ENCODE data around the gene SIX3.

GRCh38 chr2:44962176-44962695, 20.7 kb downstream of the SIX3 start:
- TF ChIP-seq POLR2A (IDR thresholded peaks at IDR 0.05; ENCODE audit: low read depth, low read length) (no peak), MYC (IDR thresholded peaks at IDR 0.05; ENCODE audit: low read depth, low read length) (no peak), CTCF (IDR thresholded peaks at IDR 0.05; ENCODE audit: extremely low read depth in 1 of 2, insufficient read depth in 1 of 2, low read depth in 1 of 2, low read length in 2 of 2) (no peak), EZH2 (IDR thresholded peaks at IDR 0.05; ENCODE audit: borderline replicate concordance, low read depth, low read length, severe bottlenecking) (no peak), JUN (IDR thresholded peaks at IDR 0.05; ENCODE audit: borderline replicate concordance, insufficient read depth, insufficient read length, low read depth) (no peak), POLR2AphosphoS5 (IDR thresholded peaks at IDR 0.05; ENCODE audit: insufficient read depth, low read depth, low read length) (no peak), MAX (IDR thresholded peaks at IDR 0.05; ENCODE audit: insufficient read depth, insufficient read length) (no peak), GATA2 (IDR thresholded peaks at IDR 0.05; ENCODE audit: insufficient read depth, insufficient read length, low read depth, low read length) (no peak), FOS (IDR thresholded peaks at IDR 0.05; ENCODE audit: borderline replicate concordance, insufficient read depth, low read length) (no peak)
